H1 (cell line): Measurements from ENCODE around the gene ERP44. TPM values are rescaled to one million over a fixed set of nuclear protein-coding genes. Genes with fewer than 3 reads are reported as not detected.

ENCODE experiments used
- CTCF ChIA-PET: fragments of 300-600 bp; sonication (Branson Sonifier 250); formaldehyde crosslinking; loops from one replicate; lab custom pipeline; 2021; ENCODE audit not compliant: partially characterized antibody; lab: Charles Lee
- POLR2A ChIA-PET: fragments of 300-600 bp; sonication (Branson Sonifier 250); formaldehyde crosslinking; loops from one replicate; lab custom pipeline; 2021; ENCODE audit warnings: inconsistent platforms; ENCODE audit not compliant: partially characterized antibody; lab: Charles Lee
- DNase-seq, 2 experiments: peaks; one replicate each; pipeline versions ENCODE4 v3.0.0 to v3.0.0-alpha.2; 2010 to 2022; ENCODE audit warnings: low spot score in 2 of 2, low read depth in 1 of 2, mixed read lengths in 1 of 2
- FAIRE-seq: peaks from 2 replicates; lab custom pipeline; 2011; peaks lifted over from hg19 to GRCh38; lab: Jason Lieb, UNC
- H2AFZ ChIP-seq: 2 replicates; pipeline ENCODE4 v1.8.1; 2012; ENCODE audit warnings: low read length, inconsistent platforms
- H2AK5ac ChIP-seq: 2 replicates; pipeline ENCODE4 v1.6.1; 2013; ENCODE audit warnings: low read depth, low read length
- H2BK120ac ChIP-seq: replicated peaks from 2 replicates; pipeline ENCODE3; 2013; ENCODE audit warnings: low read depth, low read length, inconsistent platforms
- H2BK12ac ChIP-seq: 2 replicates; pipeline ENCODE4 v1.6.1; 2013; ENCODE audit warnings: low read depth, low read length
- H2BK15ac ChIP-seq: 2 replicates; pipeline ENCODE4 v1.6.1; 2013; ENCODE audit warnings: low read length
- H2BK20ac ChIP-seq: 2 replicates; pipeline ENCODE4 v1.6.1; 2013; ENCODE audit warnings: low read length
- H2BK5ac ChIP-seq: 2 replicates; pipeline ENCODE4 v1.6.1; 2013; ENCODE audit warnings: low read depth, low read length
- H3K14ac ChIP-seq: 2 replicates; pipeline ENCODE4 v1.6.1; 2013; ENCODE audit warnings: inconsistent platforms; ENCODE audit not compliant: insufficient read length
- H3K18ac ChIP-seq: 2 replicates; pipeline ENCODE4 v1.6.1; 2013; ENCODE audit warnings: low read length; ENCODE audit errors: extremely low read depth
- H3K23ac ChIP-seq: 2 replicates; pipeline ENCODE4 v1.6.1; 2013; ENCODE audit warnings: inconsistent platforms; ENCODE audit not compliant: insufficient read length
- H3K23me2 ChIP-seq: 2 replicates; pipeline ENCODE4 v1.6.1; 2013; ENCODE audit warnings: low read depth, low read length
- H3K27ac ChIP-seq: 2 replicates; pipeline ENCODE4 v1.6.1; 2011; ENCODE audit warnings: low read depth, low read length, inconsistent platforms
- H3K27me3 ChIP-seq, 4 experiments: replicated peaks in 1 of 4; 1 replicate in 1 of 4; 2 replicates in 3 of 4; pipeline versions ENCODE4 v1.6.1 to v1.8.1; 2011 to 2013; ENCODE audit warnings: low read length in 3 of 4, mild to moderate bottlenecking in 3 of 4, inconsistent platforms in 2 of 4, mixed read lengths in 2 of 4, moderate library complexity in 1 of 4; ENCODE audit not compliant: control insufficient read depth in 3 of 4, insufficient read depth in 3 of 4; ENCODE audit errors: extremely low read depth in 1 of 4
- H3K36me3 ChIP-seq, 4 experiments: 2 replicates each; pipeline versions ENCODE4 v1.6.1 to v1.8.1; 2011 to 2013; ENCODE audit warnings: mild to moderate bottlenecking in 4 of 4, low read length in 3 of 4, moderate library complexity in 2 of 4, control low read depth in 1 of 4, inconsistent platforms in 1 of 4; ENCODE audit not compliant: insufficient read depth in 4 of 4, control insufficient read depth in 2 of 4
- H3K4ac ChIP-seq: replicated peaks from 2 replicates; pipeline ENCODE3; 2013; ENCODE audit warnings: low read length, low read depth, mixed read lengths, inconsistent platforms; ENCODE audit not compliant: insufficient read length
- H3K4me1 ChIP-seq, 4 experiments: replicated peaks in 1 of 4; 1 replicate in 1 of 4; 2 replicates in 3 of 4; pipeline versions ENCODE4 v1.6.1 to v1.8.1; 2011 to 2013; ENCODE audit warnings: low read length in 3 of 4, inconsistent platforms in 2 of 4, mixed read lengths in 1 of 4; ENCODE audit not compliant: insufficient read depth in 4 of 4, control insufficient read depth in 3 of 4
- H3K4me2 ChIP-seq, 2 experiments: 2 replicates each; pipeline versions ENCODE4 v1.6.1 to v1.8.1; 2011 to 2013; ENCODE audit warnings: low read depth in 2 of 2, low read length in 2 of 2, control low read depth in 1 of 2, inconsistent platforms in 1 of 2, mild to moderate bottlenecking in 1 of 2; ENCODE audit not compliant: insufficient read depth in 1 of 2
- H3K4me3 ChIP-seq, 4 experiments: fragments of 200-600, 300-600 bp in 1 of 4; sonication (generic), shearing (Covaris generic), sonication (Bioruptor Twin) in 1 of 4; 2 replicates each; pipeline versions ENCODE4 v1.5.1 to v1.8.1; 2011 to 2016; ENCODE audit warnings: low read length in 4 of 4, low read depth in 3 of 4, control low read depth in 2 of 4, inconsistent platforms in 2 of 4, mild to moderate bottlenecking in 2 of 4, mixed read lengths in 1 of 4, moderate library complexity in 1 of 4; ENCODE audit not compliant: insufficient read depth in 2 of 4; ENCODE audit errors: extremely low read depth in 1 of 4
- H3K56ac ChIP-seq: replicated peaks from 2 replicates; pipeline ENCODE3; 2013; ENCODE audit warnings: low read depth, mild to moderate bottlenecking, mixed read lengths, low read length, inconsistent platforms; ENCODE audit not compliant: insufficient read length
- H3K79me1 ChIP-seq: 2 replicates; pipeline ENCODE4 v1.6.1; 2013; ENCODE audit warnings: low read depth, low read length, control low read depth
- H3K79me2 ChIP-seq, 2 experiments: 2 replicates each; pipeline versions ENCODE4 v1.6.1 to v1.8.1; 2012 to 2013; ENCODE audit warnings: low read length in 2 of 2, mild to moderate bottlenecking in 2 of 2, inconsistent platforms in 1 of 2; ENCODE audit not compliant: insufficient read depth in 2 of 2, control insufficient read depth in 1 of 2
- H3K9ac ChIP-seq, 4 experiments: replicated peaks in 1 of 4; 1 replicate in 1 of 4; 2 replicates in 3 of 4; pipeline versions ENCODE4 v1.6.1 to v1.8.1; 2011 to 2013; ENCODE audit warnings: low read depth in 3 of 4, low read length in 3 of 4, control low read depth in 2 of 4, mild to moderate bottlenecking in 2 of 4, moderate library complexity in 2 of 4, inconsistent platforms in 1 of 4; ENCODE audit errors: extremely low read depth in 1 of 4
- H3K9me3 ChIP-seq, 2 experiments: 2 replicates each; pipeline versions ENCODE4 v1.6.1 to v1.8.1; 2012 to 2013; ENCODE audit warnings: mild to moderate bottlenecking in 2 of 2, moderate library complexity in 2 of 2, control low read depth in 1 of 2, inconsistent platforms in 1 of 2, low read depth in 1 of 2, low read length in 1 of 2, mixed read lengths in 1 of 2; ENCODE audit not compliant: insufficient read depth in 2 of 2
- H4K20me1 ChIP-seq, 2 experiments: replicated peaks in 1 of 2; 2 replicates each; pipeline versions ENCODE3 to v1.8.1; 2011 to 2013; ENCODE audit warnings: inconsistent platforms in 2 of 2, low read length in 2 of 2, mild to moderate bottlenecking in 1 of 2; ENCODE audit not compliant: insufficient read depth in 2 of 2, control insufficient read depth in 1 of 2
- H4K5ac ChIP-seq: 2 replicates; pipeline ENCODE4 v1.6.1; 2013; ENCODE audit warnings: low read length, low read depth, mixed read lengths, inconsistent platforms; ENCODE audit not compliant: insufficient read length
- H4K8ac ChIP-seq: 2 replicates; pipeline ENCODE4 v1.8.0; 2013; ENCODE audit warnings: mild to moderate bottlenecking, moderate library complexity, low read length, inconsistent platforms; ENCODE audit not compliant: insufficient read depth; ENCODE audit errors: extremely low read depth
- H4K91ac ChIP-seq: replicated peaks from 2 replicates; pipeline ENCODE3; 2013; ENCODE audit warnings: low read length, mixed read lengths, inconsistent platforms; ENCODE audit not compliant: insufficient read length
- KDM5A ChIP-seq: fragments of 200-600 bp; IDR thresholded peaks from 2 replicates; pipeline ENCODE4 v1.7.1; 2012; ENCODE audit warnings: mild to moderate bottlenecking, low read length, inconsistent platforms, mixed read lengths
- NANOG ChIP-seq: IDR thresholded peaks from 2 replicates; pipeline ENCODE4 v1.6.1; 2011; ENCODE audit warnings: low read length, low read depth, mild to moderate bottlenecking, inconsistent platforms; ENCODE audit not compliant: insufficient read depth, poor library complexity, severe bottlenecking
- RBBP5 ChIP-seq: IDR thresholded peaks from 2 replicates; pipeline ENCODE4 v1.7.1; 2012; ENCODE audit warnings: low read depth, mild to moderate bottlenecking, inconsistent platforms, low read length, moderate library complexity, borderline replicate concordance
- SIRT6 ChIP-seq: IDR thresholded peaks from one replicate; pipeline ENCODE4 v1.7.1; 2012; ENCODE audit warnings: low read length, inconsistent platforms
- TEAD4 ChIP-seq: IDR thresholded peaks from 2 replicates; pipeline ENCODE4 v1.6.1; 2012; ENCODE audit warnings: low read depth, low read length, inconsistent platforms, mixed read lengths
- WGBS, 2 experiments: shearing (Covaris generic) in 1 of 2; methylation state at CpG; one replicate each; pipeline versions ENCODE4 v1.1.6 to v1.1.7; 2013 to 2015; ENCODE audit warnings: low lambda C conversion rate in 2 of 2, mixed read lengths in 2 of 2, inconsistent platforms in 1 of 2, low coverage in 1 of 2, missing lambda C conversion rate in 1 of 2; ENCODE audit not compliant: insufficient replicate concordance in 2 of 2, insufficient coverage in 1 of 2, insufficient read length in 1 of 2; ENCODE audit errors: extremely low coverage in 1 of 2, missing lambda C conversion rate in 1 of 2; 5-methylcytosine and 5-hydroxymethylcytosine counted together
- polyA plus RNA-seq, 7 experiments: library from polyadenylated mRNA; depleted of rRNA in 3 of 7; stranded (reverse) in 5 of 7; unstranded in 2 of 7; fragments of >200 nt in 5 of 7; fragments of 200-250 nt in 2 of 7; gene quantifications; 1 replicate in 5 of 7; 2 replicates in 1 of 7; 4 replicates in 1 of 7; pipeline versions ENCODE4 v1.2.1 to v1.2.3, GENCODE V29; 2011 to 2013; ENCODE audit warnings: missing spikeins in 2 of 7, mixed read lengths in 2 of 7
- total RNA-seq: library from RNA; stranded (reverse); fragmentation: NEBNext Ultra II Directional; extraction: Animal tissue kit (Norgen Biotek cat#: 25700); gene quantifications from 2 replicates; pipeline ENCODE4 v1.2.1, GENCODE V29; 2021

ERP44 gene
- total and polyA plus RNA-seq, 2 of the 8 experiments (the other 6 are each of a cell fraction or from before 2014, with no cell fraction given), result 5.7 to 15.6 TPM

GRCh38 chr9:100086097-100086635 is 12.6 kb downstream of the ERP44 start:
- no peak overlapping the region for H2BK120ac ChIP-seq
- no peak for TF ChIP-seq KDM5A
- TF ChIP-seq TEAD4, result no peak
- no peak for TF ChIP-seq NANOG
- no peak for TF ChIP-seq SIRT6
- TF ChIP-seq RBBP5, result no peak
- no peak overlapping the region for H3K9ac ChIP-seq
- H3K18ac ChIP-seq, result no peak overlapping the region
- H3K27me3 ChIP-seq, result no peaks in the 10 kb centered on the region
- DNase-seq, result no peak
- 88 to 100% methylated on average over 1 to 3 of the region's 3 CpGs for WGBS, 2 experiments
- H4K20me1 ChIP-seq, result peaks cover 0 to 2% of the 10 kb centered on the region in 2 experiments
- no peak overlapping the region for H3K4me2 ChIP-seq
- no peak overlapping the region for H2BK5ac ChIP-seq
- no peak overlapping the region for H2BK20ac ChIP-seq
- no peak overlapping the region for H2BK12ac ChIP-seq
- H4K8ac ChIP-seq, result no peak overlapping the region
- no peaks in the 10 kb centered on the region for H3K79me1 ChIP-seq
- no peak overlapping the region for H3K56ac ChIP-seq
- H2AFZ ChIP-seq, result no peak overlapping the region
- H3K23ac ChIP-seq, result no peak overlapping the region
- peaks cover 0 to 61% of the 10 kb centered on the region in 2 experiments; a peak in 2 of 4 replicates for H3K79me2 ChIP-seq
- ChIA-PET POLR2A (no interaction called here), CTCF (no interaction called here)
- H3K9me3 ChIP-seq, result no peaks in the 10 kb centered on the region
- no peak overlapping the region for H3K4ac ChIP-seq
- H3K4me1 ChIP-seq, result peaks cover 0 to 6% (median 2%) of the 10 kb centered on the region in 4 experiments; a peak in 3 of 7 replicates
- no peak overlapping the region for H3K27ac ChIP-seq
- H4K91ac ChIP-seq, result no peak overlapping the region
- H3K14ac ChIP-seq, result no peak overlapping the region
- no peak for FAIRE-seq
- no peaks in the 10 kb centered on the region for H3K36me3 ChIP-seq
- no peak overlapping the region for H3K4me3 ChIP-seq
- H2AK5ac ChIP-seq, result no peak overlapping the region
- H2BK15ac ChIP-seq, result no peak overlapping the region
- no peaks in the 10 kb centered on the region for H3K23me2 ChIP-seq
- no peak overlapping the region for H4K5ac ChIP-seq
